Smooth muscle cell of bladder (primary cell): ENCODE results near the gene TBX10. TPM values are rescaled to one million over a fixed set of nuclear protein-coding genes. Genes with fewer than 3 reads are reported as not detected.

Experiments
- total RNA-seq: library from RNA; depleted of rRNA; stranded (reverse); fragments of >200 nt; gene quantifications from 2 replicates; pipeline ENCODE4 v1.2.3, GENCODE V29; 2014

TBX10 gene
- total RNA-seq = not detected in 2 replicates

GRCh38 chr11:67639438-67639859 lies at the start of gene TBX10:
Gene TBX10, minus strand, starts transcription at chr11:67639763. Its CDS starts 291 bp downstream, at chr11:67639472.

DNA sequence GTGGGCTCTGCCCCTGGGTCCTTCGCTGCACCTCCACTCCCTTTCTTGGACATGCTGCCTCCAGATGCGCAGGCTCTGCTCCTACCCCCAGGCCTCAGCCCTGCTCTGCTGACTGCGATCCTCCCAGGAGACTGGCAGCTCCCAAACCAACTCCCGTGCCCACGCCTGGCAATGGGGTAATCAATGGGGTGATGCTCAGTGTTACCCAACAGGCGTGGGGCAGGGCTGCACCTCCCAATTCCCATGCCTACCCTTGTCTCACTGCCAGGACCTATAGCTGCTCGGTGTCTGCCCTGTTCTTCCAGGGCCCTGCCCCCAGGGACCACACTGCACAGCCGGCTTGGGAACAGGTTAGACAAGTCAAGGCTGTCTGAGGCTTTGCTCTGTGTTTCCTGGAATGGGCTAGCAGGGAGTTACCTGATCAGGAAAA lies 34.9 kb upstream of the TBX10 start, which contains the start of gene ALDH3B2:
Gene ALDH3B2 (minus strand): TSS at position 182 of the 430 bp plus-strand sequence. CDS start 7,688 bp downstream, outside the sequence.

GRCh38 chr11:67629386-67630227 lies 10.0 kb downstream of the TBX10 start, which contains the start of gene NUDT8:
Gene NUDT8, minus strand, starts transcription at chr11:67629937. Its CDS starts 26 bp downstream, at chr11:67629911.

GRCh38 chr11:67606492-67607295 lies 32.9 kb downstream of the TBX10 start, which contains the start of gene NDUFV1:
Gene NDUFV1, plus strand, starts transcription at chr11:67606936. Its CDS starts 69 bp downstream, at chr11:67607005.

DNA sequence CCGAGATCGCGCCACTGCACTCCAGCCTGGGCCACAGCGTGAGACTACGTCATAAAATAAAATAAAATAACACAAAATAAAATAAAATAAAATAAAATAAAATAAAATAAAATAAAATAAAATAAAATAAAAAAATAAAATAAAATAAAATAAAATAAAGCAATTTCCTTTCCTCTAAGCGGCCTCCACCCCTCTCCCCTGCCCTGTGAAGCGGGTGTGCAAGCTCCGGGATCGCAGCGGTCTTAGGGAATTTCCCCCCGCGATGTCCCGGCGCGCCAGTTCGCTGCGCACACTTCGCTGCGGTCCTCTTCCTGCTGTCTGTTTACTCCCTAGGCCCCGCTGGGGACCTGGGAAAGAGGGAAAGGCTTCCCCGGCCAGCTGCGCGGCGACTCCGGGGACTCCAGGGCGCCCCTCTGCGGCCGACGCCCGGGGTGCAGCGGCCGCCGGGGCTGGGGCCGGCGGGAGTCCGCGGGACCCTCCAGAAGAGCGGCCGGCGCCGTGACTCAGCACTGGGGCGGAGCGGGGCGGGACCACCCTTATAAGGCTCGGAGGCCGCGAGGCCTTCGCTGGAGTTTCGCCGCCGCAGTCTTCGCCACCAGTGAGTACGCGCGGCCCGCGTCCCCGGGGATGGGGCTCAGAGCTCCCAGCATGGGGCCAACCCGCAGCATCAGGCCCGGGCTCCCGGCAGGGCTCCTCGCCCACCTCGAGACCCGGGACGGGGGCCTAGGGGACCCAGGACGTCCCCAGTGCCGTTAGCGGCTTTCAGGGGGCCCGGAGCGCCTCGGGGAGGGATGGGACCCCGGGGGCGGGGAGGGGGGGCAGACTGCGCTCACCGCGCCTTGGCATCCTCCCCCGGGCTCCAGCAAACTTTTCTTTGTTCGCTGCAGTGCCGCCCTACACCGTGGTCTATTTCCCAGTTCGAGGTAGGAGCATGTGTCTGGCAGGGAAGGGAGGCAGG lies 56.0 kb downstream of the TBX10 start, which contains the start of gene GSTP1:
Gene GSTP1 (plus strand): TSS at position 566 of the 958 bp plus-strand sequence. CDS start 32 bp downstream, at position 598.

Other genes starting within 250 kb of the TBX10 start
- 2.4 and 5.4 TPM in 2 replicates for gene RAD9A, start 247.8 kb downstream of the TBX10 start, total RNA-seq
- 122 and 148 TPM in 2 replicates for gene PPP1CA, start 237.9 kb downstream of the TBX10 start, total RNA-seq
- gene TBC1D10C, start 235.7 kb downstream of the TBX10 start, total RNA-seq = not detected in 2 replicates
- gene CARNS1, start 224.1 kb downstream of the TBX10 start, total RNA-seq = under 0.01 and 0.09 TPM in 2 replicates
- 38.9 and 52.1 TPM in 2 replicates for gene RPS6KB2, start 211.3 kb downstream of the TBX10 start, total RNA-seq
- gene PTPRCAP, start 202.1 kb downstream of the TBX10 start, total RNA-seq = not detected in 2 replicates
- gene CORO1B, start 196.3 kb downstream of the TBX10 start, total RNA-seq = 115 and 127 TPM in 2 replicates
- gene GPR152, start 187.0 kb downstream of the TBX10 start, total RNA-seq = not detected in 2 replicates
- gene CABP4, start 184.4 kb downstream of the TBX10 start, total RNA-seq = not detected in 2 replicates
- 12.4 and 18.2 TPM in 2 replicates for gene TMEM134, start 170.5 kb downstream of the TBX10 start, total RNA-seq
- gene AIP, start 156.7 kb downstream of the TBX10 start, total RNA-seq = 101 and 142 TPM in 2 replicates
- 12.5 and 14.3 TPM in 2 replicates for gene PITPNM1, start 134.4 kb downstream of the TBX10 start, total RNA-seq
- 6.4 and 7.1 TPM in 2 replicates for gene CDK2AP2, start 131.6 kb downstream of the TBX10 start, total RNA-seq
- gene CABP2, start 116.3 kb downstream of the TBX10 start, total RNA-seq = not detected in 2 replicates
- 1,134 and 1,225 TPM in 2 replicates for gene GSTP1, start 56.0 kb downstream of the TBX10 start, total RNA-seq
- 167 and 205 TPM in 2 replicates for gene NDUFV1, start 32.8 kb downstream of the TBX10 start, total RNA-seq
- gene NUDT8, start 9.8 kb downstream of the TBX10 start, total RNA-seq = 2.6 and 3.1 TPM in 2 replicates
- not detected in 2 replicates for gene ACY3, start 11.0 kb upstream of the TBX10 start, total RNA-seq
- gene ALDH3B2, start 34.9 kb upstream of the TBX10 start, total RNA-seq = not detected in 2 replicates